EL (cell line): ENCODE measurements around the gene TGFBI.

Experiments used
- DNase-seq: peaks from one replicate; pipeline ENCODE4 v3.0.0-alpha.2; 2016

Gene TGFBI

DNA sequence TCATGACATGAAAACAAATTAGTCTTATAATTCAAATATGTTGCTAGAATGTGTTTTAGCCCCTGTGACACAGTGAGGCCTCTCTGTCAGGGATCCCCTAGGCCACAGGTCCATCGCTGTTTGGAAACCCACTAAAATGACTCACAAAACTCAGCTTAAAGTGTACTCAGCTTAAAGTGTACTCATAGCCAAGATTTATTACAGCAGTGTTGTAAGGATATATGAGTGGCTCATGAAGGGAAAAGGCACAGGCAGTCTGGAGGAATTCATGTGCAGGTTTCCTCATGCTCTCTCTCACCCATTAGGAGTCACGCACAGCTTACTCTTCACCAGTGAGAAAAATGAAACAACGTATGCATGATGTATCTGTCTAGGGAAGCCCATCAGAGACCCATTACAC, 24.4 kb upstream of the TGFBI start:
- peak; percentile 74 for DNase-seq

DNA sequence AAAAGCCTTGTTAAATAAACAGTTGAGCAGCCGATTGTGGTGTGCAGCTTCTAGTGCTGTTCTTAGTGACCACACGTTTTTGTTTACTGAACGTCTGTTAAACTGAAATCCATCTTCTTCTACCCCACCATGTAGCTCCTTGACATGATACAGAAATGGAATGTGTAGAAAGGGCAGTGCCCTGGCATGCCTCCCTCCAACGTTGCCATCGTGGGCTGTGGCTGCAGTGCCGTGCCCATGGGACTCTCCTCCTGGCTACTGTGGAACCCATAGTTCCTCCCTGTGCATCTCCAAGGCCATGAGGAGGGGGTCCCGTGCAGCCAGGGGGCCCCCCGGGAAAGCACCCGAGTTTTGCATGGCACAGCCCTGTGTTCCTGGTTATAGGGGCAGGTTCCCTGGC, 23.3 kb upstream of the TGFBI start:
- DNase-seq = no peak

DNA sequence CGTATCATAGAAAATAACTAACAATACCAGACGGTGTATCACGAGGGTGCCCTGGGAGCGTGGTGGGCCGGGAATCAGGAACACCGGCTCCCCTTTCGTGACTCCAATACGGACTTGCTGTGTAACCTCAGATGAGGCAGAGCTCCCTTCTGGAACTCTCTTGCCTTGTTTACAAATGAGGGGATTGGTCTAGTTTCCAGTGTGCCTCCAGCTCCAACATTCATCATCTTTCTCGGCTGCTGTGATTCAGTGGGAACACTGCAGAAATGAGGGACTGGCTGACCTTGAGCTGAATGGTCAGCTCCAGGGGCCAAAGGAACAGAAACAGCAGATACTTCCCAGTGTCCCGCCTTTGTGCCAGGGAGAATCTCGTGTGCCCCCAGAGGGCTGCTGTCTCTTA, 22.6 kb upstream of the TGFBI start:
- peak; percentile 53 for DNase-seq

DNA sequence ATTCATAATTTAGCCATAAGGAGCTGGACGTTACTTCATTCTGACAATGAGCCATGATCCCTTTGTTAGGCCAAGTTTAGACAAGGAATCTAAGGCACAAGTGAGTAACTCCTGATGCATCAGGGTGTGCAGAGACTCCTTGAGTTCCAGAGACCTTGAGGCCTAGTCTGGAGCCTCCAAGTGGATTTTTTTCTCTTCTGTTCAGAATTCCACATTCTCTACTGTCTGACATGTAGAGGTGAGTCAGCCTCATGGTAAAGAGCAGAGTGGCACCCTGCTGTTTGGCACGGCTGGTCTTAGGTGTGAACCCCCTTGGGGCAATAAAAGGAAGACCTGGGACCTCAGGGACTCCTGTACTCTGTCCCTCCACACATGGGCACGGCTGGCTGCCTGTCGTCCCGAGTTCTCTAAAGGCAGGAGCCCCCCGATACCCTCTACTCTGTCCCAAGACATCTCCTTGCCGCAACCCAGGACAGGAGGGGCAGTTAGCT, 22.0 kb upstream of the TGFBI start:
- peak; percentile 92 for DNase-seq

DNA sequence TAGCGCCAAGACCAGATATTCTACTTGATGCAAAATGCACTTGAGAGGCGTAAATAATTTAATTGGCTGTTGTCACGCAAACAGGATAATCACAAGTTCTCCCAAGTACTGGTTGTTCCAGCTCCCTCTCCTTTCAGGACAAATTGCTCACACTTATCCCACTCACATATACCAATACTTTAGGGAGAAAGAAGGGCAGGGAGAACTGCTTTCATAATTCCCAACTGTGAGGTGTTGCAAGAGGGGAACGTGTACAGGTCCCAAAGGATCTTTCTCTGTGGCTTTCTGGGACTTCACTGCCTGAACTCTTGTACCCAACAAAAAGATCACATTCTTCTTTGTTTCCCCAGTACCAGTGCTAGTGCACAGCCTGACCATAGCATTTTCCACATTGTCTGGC, 21.5 kb upstream of the TGFBI start:
- DNase-seq = no peak

DNA sequence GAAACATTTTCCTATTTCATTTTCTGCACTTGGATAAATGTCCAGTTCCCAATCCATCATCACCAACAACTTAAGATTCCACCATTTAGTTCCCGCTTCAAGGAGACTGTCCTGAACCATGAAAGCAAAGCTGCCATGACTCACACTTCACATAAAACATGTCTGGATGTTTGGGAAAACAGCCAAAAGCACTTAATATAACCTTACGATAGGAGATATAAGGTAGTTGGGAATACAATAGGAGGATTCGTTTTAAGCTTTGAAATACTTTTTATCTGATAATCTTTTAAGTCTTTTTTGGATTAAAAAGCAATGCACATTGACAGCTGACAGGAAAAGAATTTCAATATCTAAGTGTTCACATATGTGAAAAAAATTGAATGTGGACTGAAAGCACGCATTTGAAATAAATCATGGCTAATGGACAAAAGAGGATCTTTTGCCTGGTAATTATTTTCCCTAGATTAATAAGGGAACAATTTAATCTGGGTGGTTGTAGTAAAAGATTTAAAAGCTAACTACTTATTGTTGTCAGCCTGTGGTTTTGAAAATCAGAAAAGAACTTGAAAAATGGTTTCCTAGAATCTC, 17.3 kb upstream of the TGFBI start:
- DNase-seq = peak; percentile 88

DNA sequence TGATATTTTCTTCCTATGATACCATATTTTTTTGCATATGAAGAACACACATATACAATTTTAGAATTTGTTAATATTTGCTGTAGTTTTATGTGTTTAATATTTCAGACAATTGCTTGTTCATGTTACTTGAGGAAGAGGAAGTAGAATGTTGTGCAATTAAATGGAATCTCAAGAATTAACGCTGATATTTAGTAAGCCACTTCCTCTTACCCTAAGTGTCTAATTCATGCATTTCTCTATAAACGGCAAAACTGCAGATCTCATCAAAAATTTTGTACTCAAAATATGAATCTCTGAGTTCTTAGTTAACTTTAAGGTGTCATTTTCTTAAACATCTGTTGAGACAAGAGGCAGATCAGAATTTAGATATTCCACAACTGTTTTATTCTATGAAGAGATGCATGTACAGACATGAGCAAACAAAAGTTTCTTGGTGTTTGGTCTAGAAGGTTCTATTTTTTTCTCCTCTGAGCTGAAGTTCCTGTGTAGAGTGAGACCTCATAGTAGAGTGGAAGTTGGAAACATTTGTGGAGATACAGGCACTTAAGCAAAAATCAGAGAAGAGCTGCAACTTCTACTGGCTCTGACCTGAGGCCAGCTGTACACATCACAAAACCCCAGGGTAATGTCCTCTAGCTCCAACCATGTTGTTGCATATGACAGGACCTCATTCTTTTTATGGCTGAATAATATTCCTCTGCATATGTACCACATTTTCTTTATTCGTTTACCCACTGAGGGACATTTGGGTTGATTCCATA, 16.6 kb upstream of the TGFBI start:
- DNase-seq = peak; percentile 79

DNA sequence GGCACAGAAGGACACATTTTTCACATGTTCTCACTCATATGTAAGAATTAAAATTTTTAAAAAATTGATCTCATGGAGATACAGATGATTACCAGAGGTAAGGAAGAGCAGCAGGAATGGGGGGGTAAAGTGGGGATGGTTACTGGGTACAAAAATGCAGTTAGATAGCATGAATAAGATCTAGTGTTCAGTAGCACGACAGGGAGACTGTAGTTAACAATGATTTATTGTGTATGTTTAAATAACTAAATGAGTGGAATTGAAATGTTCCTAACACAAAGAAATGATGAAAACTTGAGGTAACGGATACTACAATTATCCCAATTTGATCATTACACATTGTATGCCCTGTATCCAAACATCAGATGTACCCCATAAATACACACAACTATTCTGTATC, 15.2 kb upstream of the TGFBI start:
- DNase-seq = no peak

DNA sequence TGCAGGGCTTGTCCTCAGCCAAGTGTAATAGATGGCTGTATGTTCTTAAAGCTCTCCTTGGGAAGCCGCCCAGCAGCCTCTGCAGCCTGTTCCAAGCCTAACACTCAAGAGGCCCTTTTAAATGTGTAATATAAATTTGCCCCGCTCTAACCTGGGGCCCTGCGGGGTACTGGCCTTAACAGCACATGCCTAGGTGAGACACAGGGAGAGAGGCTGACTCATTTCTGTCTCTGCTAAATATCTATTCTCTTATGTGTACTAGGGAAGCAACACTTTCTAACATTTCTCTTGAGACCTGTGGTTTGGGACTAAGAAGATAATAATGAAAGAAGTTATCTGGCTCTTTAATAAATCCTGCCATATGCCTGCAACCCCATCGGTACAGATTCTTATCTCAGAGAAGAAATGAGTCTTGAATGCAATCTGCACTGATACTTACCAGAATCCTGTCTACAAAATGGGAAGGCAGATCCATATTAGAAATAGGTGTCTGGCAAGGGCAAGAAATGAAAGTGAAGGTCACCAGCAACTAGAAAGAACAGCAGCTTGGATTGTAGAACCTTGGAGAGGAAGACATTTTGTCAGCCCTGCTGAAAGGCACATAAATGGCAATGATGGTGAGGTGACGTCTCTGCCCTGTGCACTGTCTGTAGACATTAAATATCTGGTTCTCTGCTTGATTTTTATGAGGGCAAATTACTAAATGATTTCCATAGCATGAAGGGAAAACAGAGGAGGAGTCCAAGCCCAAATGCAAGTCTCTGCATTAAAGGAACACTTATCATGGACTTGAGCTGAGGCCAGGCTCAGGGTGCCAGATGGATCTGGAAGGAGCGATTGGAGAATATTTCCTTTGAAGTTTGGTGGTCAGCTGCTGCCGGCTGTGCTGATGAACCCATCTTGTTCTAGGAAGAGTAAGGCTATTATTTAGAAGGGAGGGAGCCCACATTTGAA, 14.5 kb upstream of the TGFBI start:
- DNase-seq = peak; percentile 47

DNA sequence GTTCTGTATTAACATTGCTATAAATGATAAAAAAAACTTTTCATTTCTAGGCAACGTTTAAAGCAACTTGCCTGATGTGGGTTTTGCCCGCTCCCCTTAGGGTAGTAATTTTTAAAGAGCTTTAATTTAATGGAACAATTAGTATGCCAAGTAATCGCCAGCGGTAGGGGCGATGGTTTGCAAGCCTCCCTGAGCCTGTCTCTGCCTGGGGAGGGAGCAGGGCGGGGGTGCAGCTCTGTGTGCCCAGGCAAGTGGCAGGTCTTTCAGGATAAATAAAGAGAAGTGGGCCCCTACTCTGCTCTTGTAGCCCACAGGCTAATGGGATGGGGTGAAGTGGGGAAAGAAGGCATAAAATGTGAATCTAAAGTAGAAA, 13.8 kb upstream of the TGFBI start:
- no peak for DNase-seq

DNA sequence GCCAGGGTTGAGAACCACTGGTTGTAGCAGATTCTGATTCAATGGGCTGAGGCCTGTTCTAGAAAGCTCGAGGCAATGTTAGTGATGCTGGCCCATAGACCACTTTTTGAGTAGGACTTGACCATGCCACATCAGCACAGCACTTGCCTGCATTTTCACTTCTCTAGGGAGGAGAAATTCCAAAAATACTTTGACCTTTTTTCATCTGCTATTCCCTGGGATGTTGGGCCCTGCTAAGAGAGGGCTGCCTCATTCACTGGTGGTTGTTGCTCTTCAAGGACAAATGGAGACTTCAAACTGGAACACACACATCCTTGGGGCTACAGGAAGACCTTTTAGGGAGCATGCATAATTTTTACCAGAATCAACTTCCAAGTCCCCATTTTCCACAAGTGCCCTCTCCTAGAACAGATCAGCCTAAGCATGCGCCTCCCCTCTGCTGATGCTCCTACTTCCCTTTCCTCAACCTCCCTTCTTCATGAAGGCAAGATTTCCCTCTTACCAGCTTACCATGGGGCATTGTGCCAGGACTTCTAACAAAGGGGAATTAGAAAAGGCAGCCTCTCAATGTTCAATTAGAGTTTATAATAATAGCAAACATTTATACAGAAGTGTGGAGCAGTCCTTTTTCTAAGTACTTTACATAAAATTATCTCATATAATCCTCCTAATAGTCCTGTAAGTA, 12.7 kb upstream of the TGFBI start:
- DNase-seq = peak; percentile 36

DNA sequence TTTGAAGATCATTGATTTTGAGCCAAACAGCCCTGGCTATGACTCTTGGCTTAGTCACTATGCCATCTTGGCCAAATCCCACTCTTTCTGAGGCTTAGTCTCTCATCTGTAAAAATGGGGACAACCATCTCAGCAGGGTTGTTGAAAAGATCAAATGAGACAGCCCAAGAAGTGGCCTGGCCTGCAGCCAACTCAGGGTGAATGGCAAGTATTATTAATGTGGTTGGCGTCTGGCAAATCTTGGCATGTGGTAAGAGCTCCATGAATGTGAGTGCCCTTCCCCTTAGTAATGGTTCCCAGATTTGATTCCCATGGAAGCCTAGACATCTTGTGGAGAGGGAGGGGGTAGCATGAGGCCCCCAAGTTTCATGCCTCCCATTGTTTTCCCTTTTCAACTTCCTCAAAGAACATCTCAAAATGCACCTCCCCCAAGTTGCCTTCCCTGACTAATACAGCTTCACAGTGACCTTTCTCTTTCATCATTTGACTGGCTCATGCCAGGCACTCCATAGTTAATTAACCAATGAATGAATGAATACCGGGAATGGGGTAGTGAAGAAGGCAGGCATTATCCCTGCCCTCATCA, 11.8 kb upstream of the TGFBI start:
- DNase-seq = peak; percentile 98

DNA sequence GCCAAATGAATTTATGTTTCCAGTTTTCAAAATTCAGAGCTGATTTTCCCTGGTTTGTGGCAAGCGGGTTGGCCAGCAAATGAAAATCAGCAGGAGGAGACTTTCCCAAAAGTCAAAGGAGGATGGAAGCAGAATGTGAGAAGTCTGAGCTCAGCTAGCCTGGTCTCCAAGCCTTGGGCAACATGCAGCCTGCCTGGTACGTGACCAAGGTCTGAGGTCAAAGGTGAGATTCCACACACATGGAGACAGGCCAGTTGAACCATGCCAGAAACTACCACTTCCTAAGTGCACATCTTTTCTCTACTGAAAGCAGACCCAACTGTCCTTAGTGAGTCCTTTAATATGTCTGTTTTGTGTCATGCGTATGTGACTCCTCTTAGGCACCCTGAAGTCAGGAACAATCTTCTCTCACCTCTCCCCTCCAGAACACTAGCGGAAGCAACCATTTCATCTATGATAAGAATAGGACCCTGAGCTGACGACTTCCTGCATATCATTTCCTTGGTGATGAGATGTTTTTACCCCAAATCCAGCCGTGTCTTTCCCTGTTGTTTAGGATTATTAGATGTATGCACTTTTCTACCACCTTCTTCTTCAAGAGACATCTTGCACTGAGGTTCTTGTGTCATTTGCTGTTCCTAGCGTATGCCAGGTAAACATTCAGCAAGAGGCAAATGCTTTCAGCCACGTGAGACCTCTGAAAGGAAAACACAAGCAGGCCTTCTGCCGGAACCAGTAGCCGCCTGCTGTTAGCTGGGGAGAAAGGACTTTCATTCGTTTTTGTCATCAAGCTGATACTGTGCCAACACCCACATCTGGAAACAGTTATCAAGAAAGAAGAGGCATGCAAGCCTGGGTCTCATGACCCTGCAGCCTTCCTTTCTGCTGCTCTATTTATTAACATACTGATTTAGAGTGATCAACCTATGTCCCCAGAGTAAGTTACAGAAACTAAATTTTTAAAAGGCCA, 9.7 kb upstream of the TGFBI start:
- DNase-seq = peak; percentile 99

DNA sequence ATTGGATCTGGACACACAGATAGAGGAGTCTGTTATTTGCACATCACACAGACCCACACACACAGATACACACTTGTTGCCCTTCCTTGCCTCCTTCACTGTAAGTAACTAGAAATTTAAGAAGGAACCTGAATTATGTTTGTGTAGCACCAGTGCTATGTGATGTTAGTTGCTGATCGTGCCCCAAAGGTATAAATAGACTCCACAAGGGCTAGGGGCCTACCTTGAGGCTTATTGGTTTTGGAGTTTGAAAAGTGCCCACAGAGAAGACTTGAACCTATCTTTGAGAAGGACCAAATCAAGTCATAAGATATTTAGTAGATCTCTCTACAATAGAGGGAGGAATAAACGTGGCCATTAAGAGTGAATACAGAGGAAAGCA, 8.8 kb upstream of the TGFBI start:
- no peak for DNase-seq

DNA sequence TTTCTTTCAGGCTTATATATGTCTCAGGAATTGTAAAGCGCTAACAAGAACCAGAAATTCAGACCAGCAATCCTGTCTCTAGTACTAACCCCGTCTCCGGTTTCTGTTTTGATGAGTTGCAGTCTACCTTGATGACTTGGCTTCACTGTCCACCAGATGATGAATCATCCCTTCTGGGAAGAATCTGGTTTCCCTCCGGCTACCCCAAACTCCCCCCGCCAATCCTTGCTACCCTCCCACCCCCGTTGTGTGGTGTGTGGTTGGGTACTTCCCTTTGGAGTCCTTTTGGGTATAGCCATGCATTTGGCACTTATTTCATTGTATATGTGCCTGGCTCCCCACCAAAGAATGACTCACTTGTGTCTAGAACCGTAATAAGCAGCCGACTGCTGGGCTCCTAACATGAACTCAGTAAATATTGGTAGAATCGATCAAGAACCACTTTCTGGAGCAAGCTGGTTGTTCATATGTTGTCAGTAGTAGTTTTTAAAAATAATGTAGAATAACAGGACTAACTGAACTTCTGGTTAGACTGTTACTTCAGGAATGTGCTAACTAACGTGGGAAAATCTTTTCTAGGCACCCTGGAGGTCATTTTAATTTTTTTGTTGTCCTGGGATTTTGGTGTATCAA, 8.3 kb upstream of the TGFBI start:
- peak; percentile 99 for DNase-seq

DNA sequence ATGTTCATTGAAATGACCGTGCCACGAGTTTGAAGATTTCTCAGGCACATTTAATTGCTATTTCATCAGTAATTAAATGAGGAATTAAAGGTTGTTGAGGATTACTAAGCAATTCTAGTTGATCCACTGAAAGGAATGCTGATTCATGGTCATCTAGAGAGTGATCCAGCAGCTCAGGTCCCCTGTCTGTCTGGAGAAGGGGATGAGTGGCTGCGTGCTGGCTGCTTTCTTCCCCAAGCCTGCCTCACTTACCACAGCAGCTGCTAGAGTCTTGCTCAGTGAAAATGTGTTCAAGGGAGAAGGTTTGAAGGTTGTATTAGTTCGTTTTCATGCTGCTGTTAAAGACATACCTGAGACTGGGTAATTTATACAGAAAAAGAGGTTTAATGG, 7.8 kb upstream of the TGFBI start:
- peak; percentile 65 for DNase-seq

DNA sequence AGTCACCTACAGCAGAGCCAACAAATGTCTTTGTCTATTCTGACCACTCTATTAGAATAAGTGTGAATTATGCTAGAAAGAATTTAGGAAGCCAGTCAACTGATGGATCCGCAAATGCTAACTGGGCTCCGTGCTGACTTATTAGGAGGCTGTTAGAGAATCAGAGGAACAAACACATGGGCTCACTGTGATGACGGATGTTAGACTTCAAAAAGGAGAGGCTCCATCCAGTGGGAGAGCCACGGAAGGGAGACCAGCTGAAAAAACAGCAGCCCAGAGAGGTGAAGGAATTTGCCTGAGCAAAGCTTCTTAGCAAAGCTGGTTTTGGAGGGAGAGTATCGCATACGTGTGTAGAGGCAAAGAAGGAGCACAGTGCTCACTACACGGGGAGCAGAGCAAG, 5.8 kb upstream of the TGFBI start:
- no peak for DNase-seq

DNA sequence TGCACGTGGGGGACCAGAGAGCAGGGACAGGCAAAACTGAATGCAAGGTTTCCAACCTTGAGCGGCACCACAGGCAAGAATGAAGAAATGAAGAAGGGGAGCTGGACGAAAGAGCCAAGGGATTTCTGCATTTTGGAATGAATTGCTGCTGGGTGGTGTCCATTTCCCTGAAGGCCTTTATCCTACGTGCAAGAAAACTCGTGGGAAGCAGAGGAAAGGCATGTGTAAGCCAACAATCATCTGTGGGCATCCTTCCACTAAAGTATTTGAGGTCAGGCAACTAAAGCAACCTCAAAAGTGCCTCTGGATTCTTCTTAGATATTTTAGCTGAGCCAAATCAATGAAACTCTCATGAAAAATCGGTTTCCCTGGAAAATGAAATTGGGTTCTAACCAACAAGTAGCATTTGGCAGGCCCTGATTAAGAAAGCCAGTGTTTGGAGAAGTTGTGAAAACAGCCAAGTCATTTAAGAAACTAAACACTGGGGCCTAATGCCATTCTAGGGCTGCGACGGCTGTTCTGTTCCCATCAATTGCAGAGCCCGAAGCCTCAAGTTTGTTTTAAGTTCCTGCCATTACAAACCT, 4.7 kb upstream of the TGFBI start:
- peak; percentile 77 for DNase-seq

DNA sequence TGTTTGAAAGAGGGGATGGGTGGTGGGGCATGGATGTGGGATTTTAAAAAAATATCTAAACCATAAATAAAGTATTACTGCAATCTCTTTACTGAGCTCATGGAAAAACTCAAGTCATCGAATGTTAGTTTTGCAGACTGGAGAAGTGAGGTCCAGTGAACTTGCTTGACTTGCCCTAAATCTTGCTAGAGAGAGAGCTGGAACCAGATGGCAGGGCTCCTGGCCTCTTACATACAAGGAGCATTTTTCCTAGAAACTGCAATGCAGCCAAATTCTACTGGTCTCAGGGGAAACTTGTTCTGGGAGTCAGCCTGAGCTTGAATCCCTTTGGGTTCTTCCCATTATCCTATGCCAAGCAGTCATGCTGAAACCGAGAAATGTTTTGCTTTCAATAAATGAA, 2.9 kb upstream of the TGFBI start:
- no peak for DNase-seq

DNA sequence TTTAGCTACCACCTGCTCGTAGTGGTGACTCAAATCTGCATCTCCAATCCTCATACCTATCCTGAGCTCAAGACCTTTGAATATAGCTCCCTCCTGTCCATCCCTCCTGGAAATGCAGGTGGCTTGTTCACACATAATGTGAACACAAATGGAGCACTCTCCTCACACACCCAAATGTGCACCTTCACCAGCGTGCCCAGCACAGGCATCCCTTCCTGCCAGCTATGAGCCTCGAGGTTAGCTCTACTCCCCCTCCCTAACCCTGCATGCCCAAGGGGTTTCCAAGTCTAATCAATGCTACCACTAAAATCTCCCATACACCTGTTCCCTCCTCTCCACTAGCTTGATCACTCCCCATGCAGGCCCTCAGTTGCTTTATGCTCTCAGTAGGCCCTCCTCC, 2.2 kb upstream of the TGFBI start:
- DNase-seq = no peak

DNA sequence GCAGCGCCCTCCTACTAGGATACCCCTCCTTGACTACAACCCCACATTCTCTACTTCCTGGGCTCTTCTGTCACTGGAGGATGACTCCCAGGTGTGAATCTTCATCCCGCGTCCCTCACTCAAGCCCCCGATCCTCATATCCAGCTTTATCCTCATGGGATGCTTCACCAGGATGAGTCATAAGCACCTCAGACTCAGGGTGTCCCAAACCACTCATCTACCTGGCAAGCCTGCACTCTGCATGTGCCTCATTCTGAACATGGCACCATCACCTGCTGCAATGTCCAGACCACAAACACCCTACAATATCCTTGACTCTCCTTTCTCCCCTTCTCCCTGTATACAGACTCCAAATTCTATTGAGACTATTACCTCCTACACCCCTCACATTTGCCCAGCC, 1.5 kb upstream of the TGFBI start:
- DNase-seq = no peak
